HG03175 (cell line): ENCODE measurements around the gene SYDE2.
"Not testable (repeated sequence)": the region's sequence is repeated elsewhere in the genome, so short reads cannot be mapped to it uniquely, and the experiment has no call there.

ENCODE experiments used
- ATAC-seq: cut with Tn5 transposase; IDR thresholded peaks from one replicate; pipeline ENCODE4 v1.9.1; 2021; ENCODE audit warnings: mild to moderate bottlenecking, moderate library complexity; ENCODE audit not compliant: unreplicated experiment

The SYDE2 gene

DNA sequence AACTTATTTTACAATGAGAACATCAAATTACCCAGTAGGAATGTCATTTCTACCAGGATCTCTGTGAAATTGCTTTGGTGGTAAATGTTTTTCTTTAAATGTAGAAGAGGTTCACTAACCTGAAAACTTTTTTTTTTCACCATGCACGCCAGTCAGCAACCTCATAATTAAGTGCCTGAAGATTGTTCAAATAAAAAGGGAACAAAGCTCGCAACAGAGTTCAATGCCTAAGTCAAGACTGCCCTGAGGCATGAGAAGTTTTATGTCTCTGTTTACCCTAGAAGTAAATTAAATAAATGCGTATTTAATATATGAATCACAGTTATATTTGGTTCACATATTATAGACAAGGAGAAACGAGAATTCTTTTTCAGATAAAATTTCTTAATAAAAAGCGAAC, 13.8 kb upstream of the SYDE2 start:
- ATAC-seq, result no peak

DNA sequence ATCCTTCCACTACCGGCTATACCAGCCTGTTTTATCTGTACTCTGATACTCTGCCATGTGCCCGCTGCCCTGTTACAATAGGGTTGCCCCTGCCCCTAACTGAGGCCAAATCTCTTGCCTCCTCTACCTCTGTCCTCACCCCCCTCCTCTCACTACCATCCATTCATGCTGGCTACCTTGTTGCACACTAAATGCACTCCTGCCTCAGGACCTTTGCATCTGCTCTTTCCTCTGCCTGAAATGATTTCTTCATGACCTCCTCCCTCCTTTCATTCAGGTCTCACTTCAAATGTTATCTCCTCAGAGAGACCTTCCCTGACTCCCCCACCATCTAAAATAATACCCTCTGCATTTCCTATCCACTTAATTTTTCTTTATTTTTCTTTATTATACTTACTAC, 7.7 kb upstream of the SYDE2 start:
- no peak for ATAC-seq

DNA sequence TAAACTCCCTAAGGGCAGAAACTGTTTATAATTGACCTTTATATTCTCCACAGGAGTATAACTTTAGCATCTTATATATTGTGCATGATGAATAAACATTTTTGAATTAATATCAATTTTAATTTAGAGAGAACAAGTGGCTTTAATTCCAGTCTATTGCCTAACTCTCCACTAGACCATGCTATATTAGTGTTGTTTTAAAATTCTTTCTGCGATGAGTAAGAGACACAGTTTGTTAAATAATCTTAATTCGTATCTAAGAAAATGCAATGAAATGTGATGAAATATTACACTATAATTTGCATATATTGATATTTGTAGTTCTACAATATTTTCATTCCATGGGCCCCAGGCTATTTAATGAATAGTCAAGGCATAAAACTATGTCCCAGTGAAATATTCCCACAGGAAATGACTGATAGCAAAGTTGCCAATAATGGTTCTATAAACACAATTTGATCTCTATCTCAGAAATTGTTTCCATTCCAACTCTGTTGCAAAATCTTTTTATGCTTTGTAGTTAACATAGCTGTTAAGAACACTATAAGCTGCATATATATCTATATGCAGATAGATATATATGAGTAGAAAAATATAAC, 2.9 kb upstream of the SYDE2 start:
- ATAC-seq, result no peak

DNA sequence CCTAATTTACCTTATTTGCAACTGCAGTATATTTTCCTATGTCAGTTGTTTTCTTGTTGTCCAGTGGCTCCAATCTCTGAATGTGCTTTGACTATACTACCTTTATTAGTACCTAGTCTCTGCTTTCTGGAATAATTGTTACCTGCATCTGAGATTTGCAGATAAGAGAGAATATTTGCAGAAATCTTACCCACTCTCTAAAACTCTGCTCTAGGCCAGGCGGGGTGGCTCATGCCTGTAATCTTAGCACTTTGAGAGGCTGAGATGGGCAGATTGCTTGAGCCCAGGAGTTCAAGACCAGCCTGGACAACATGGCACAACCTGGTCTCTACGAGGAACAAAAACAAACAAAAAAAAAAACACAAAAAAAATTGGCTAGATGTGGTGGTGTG, 2.0 kb upstream of the SYDE2 start:
- no peak for ATAC-seq

DNA sequence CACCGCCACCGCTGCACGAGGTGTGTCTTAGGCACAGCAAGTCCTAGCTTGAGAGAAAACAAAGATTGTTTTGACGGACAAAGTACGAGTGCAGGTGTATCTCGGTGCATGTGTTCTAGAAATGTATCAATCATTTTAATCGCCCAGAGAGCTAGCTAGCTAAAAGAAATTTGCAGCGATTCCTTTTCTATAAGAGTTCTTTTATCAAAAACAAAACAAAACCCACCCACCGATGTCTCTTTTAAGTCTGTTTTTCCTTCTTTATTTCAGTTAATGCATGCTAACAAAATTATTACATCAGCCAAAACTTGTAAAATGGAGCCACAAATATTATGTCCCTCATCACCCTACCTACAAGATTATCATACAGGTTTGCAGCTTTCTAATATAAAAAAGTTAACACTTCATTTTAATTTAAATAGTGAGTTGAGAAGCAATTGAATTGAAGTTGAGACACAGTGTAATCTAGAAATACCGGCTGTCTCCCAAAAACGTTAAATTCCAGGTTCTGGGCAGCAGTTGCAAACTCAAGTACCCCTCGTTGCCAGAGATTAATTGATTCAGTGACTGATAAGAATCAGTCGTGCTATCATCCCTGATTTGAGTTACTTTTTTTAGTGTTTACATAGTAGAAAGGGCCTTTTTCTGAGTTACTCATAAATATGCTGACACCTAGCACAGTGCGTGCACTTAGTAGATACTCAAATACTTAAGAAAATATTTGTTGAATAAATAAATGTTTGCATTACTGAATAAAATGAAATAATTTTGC, 1.5 kb upstream of the SYDE2 start:
- peak; percentile 13 for ATAC-seq

DNA sequence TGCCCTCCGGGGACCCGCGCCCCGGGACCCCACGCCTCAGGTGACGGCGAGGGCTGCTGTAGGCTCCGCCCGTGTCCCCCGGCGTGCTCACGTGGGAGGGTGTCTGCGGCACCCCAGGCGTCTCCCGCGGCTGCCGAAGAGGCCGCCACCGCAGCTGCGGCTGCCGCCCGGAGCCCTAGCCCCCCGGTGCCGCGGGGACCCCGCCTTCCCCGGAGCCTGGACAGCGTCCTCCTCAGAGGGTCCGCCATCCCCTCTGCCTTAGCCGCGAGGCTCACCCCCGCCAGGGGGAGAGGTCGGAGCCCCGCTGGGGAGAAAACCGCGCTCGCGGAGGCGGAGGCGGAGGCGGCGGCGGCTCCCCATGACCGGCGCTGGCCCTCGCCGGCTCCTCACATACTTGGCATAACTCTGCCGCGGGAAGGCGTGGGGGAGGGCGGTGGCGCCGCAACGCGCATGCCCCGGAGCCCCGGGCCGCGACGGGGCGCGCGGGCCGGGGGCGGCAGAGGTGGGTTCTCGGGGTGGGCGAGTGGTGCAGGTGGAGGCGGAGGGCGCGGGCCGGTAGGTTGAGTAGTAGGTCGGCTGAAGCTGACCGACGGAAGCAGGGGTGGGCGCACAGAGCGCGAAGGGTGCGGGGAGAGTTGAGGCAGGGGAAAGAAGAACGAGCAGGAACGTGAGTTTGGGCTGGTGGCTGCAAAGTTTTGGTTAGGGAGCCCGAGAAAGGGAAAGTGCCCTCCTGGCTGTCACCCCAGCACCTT, 700 bp upstream of the SYDE2 start:
- ATAC-seq, result peak; percentile 52

DNA sequence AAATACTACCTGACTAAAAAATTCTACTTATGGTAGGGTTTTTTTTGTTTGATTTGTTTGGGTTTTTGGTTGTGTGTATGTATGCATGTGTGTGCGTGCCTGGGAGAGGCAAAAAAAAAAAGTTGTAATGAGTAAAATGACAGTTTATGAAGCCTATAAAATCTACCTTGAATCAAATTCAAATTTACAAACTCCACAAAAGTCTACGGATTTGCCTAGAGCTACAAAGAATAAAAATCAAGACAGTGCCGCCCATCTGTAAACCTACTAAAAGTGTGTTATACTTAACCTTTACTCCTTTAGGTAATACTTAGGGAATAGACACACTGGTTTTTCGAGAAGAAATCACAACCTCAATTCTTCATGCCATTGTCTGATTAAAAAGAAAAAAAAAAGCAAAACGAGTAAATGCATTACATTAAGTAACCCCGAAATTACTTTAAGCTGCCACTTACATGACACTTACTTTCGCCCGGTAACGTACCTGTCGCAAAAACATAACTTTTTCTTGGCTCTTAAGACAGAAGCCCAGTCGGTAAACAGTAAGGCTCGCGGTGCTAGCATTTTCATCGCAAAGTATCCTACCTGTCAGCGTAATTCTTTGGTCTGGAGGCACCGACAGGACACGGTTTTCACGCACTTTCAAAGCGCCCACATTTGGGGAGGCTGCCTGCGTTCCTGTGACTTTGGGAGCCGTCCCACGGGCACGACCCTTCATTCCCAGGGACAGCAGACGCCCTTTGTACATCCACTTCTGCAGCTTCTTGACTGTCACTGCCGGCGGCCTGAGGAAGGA, 951 bp downstream of the SYDE2 start:
- ATAC-seq, result no peak

DNA sequence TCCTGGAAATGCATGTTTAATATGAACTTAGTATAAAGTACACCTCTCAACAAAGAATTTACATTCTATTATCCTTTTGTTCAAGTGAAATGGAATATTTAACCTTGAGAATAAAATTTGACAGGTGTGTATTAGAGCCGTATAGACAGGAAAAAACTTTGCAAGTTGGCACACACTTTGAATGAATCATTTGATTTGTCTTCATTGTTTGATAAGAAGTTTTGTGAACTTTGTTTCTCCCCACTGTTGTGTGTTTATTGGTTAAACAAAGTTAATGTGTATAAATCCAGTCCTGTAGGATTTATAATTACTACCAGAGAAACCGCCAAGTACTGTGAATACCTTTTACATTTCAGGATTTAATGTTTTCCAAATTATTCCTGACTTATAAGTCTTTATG, 2.0 kb downstream of the SYDE2 start:
- ATAC-seq, result no peak

DNA sequence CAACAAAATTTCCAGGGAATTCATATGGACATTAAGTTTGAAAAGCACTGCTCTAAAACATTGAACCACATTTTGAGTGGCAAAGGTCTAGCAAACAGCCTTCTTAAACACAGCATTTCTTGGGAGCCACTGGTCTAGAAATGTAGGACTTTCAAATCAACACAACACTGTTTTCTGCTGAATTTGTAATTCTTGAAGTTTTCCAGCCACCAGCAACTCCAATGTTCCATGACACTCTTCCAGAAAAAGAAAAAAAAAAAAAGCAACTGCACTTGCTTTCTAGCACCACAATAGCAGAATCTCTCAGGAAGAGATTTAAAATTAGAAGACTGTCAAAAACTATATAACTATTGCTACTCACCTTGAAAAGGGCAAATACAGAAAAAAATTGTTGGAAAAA, 4.5 kb downstream of the SYDE2 start:
- no peak for ATAC-seq

DNA sequence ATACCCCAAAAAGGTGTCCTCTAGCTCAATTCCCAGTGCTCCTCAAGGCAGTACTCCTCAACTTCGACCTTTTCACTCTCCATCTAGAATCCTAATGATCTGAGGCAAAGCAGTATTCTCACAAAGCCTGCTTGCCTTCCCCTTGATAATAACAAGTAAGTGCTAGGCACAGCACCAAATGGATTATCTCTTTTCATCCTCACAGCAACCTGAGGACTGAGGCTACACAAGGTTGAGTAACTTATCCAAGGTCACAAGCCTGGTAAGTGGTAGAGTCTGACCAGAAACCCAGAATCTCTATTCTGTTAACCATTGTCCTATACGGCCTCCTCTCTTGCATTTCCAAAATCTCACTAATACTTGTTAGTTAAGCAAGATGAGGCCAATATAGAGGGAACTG, 5.1 kb downstream of the SYDE2 start:
- no peak for ATAC-seq

DNA sequence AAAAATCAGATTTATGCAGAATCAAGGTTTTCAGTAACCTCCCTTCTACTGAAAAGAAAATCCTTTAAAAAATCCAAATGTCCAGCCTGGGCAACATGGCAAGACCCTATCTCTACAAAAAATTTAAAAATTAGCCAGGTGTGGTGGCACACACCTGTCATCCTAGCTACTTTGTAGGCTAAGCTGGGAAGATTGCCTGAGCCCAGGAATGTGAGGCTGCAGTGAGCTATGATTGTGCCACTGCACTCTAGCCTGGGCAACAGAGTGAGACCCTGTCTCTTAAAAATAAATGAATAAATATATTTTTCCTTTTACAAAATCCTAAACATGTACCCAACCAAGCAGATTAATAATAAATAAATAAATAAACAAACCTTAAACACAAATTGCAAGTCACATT, 8.7 kb downstream of the SYDE2 start:
- not testable (repeated sequence) for ATAC-seq

DNA sequence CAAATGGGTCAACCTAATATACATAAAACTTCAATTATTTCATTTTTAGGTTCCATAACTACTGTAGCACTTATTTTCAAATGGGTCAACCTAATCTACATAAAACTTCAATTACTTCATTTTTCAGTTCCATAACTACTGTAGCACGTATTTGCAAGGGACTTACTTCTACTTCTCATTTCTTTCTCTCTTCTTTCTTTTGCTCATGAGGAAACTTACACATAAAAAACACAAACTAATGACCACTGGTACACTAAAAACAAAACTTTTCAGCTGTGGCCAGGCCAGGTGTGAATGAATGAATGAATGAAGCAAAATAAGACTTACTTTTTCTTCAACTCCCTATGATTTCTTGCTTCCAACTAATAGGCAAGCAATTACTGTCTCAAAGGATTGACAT, 11.7 kb downstream of the SYDE2 start:
- ATAC-seq, result no peak

DNA sequence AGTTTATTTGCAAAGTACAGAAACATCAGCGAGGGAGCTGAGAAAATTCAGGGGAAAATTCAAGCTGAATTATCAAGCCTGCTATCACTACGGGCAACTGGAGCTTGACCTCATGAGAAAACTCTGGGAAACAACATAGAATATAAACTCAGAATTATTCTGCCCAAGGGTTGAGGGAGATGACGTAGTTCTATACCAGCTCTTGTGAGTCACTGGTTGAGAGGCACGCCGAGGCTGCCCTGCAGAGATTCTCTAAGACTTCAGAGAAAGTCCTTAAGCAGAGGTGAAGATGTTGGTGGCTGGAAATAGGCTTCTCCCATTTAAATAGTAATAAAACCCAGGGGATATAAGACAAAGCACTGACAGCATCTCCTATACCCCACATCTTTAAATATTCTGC, 12.3 kb downstream of the SYDE2 start:
- ATAC-seq, result no peak

DNA sequence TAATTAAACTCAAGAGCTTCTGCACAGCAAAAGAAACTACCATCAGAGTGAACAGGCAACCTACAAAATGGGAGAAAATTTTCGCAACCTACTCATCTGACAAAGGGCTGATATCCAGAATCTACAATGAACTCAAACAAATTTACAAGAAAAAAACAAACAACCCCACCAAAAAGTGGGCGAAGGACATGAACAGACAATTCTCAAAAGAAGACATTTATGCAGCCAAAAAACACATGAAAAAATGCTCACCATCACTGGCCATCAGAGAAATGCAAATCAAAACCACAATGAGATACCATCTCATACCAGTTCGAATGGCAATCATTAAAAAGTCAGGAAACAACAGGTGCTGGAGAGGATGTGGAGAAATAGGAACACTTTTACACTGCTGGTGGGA, 13.8 kb downstream of the SYDE2 start:
- not testable (repeated sequence) for ATAC-seq

DNA sequence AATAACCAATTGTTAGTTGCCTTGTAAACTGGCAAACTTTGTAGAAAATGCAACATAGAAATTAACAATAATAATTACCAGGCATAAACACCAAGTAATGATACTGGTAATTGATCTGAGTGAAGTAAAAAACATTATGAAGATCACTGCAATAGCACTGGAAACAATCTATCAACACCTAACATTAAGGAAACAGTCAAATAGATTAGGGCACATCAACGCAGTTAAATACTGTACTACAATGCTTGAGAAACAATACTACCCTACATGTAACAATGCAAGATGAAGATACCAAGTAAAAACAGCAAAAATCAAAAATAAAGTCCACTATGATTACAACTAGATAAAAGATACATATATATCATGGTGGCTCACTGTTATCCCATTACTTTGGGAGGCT, 16.6 kb downstream of the SYDE2 start:
- no peak for ATAC-seq

DNA sequence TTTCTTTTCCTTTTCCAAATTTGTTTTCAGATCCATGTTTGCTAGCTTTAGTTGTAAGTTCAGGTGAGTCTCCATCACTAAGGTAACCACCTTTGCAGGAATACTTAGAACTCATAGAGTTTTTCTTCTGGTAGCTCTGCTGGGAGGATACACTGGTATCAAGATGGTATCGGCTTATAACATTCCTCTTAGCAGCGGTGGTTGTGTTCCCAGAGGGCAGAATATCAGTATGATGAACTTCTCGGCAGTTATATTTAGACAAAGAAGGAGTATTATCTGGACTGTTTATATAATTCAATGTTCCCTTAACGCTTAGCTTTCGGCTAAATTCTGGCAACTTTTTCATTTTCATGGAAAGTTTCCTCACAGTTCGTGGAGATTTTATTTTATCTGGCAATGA, 18.1 kb downstream of the SYDE2 start:
- ATAC-seq, result no peak

DNA sequence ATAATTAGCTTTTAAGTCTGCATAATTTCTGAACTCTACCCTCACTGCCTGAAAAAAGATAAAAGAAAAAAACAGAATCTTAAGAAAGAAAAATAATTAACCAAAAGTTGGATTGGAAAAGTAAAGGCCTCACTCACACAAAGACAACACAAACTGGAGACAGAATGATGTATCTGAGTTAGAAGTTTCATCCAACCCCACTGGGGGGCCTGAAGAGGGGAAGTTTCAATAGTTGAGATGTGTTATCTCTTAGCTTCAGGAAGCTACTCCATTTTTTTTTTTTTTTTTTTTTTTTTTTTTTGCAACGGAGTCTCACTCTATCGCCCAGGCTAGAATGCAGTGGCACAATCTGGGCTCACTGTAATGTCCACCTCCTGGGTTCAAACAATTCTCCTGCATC, 19.9 kb downstream of the SYDE2 start:
- ATAC-seq, result no peak

DNA sequence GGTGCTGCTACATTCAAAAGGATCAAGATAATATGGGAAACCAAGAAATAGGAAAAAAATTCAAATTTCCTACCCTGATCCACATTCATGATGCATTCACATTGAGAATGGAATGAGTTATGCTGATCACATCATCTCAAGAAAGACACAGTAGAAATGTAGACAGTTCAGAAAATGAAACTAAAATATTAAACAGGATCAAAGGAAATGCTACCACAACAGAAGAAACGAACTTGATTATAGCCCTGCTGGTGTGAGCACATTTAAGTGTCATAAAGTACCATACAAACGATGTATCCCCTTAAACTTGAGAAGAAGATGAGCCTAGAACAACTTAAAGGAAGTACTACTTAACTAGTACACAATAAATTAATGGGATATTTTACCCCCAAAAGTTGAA, 21.3 kb downstream of the SYDE2 start:
- ATAC-seq, result no peak

DNA sequence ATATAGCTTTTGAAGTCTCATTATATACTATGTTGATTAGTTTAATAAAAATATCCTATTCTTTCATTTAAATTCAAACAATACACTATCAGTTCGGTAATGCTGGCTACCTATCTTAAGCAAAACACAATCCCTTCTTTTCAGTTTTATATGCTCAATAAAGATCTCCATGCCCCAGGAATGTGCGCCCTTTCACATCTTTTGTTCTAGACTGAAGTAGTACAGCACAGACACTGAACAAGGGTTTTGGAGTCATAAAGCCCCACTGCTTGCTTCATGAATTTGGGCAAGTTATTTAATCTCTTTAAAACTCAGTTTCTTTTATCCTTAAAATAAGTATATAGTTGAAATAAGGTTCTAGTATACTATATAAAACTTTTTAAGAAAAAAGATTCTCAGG, 22.4 kb downstream of the SYDE2 start:
- no peak for ATAC-seq

DNA sequence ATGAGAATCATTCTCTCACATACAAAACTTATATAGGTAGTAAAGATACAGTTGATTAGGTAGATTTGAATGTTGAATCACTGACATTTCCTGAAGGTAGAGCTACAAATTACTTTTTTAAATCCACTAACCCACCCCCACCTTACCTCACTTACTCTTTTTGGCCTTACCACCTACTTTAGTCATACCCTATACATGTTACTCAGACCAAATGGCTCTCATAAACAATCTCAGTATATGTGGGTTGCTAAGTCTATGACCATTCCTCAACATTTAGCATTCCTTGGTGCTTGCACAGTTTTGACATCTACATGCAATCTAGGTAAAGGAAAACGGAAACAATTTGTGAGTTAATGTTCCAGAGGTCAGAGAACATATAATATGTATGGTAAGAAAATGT, 26.3 kb downstream of the SYDE2 start:
- no peak for ATAC-seq

DNA sequence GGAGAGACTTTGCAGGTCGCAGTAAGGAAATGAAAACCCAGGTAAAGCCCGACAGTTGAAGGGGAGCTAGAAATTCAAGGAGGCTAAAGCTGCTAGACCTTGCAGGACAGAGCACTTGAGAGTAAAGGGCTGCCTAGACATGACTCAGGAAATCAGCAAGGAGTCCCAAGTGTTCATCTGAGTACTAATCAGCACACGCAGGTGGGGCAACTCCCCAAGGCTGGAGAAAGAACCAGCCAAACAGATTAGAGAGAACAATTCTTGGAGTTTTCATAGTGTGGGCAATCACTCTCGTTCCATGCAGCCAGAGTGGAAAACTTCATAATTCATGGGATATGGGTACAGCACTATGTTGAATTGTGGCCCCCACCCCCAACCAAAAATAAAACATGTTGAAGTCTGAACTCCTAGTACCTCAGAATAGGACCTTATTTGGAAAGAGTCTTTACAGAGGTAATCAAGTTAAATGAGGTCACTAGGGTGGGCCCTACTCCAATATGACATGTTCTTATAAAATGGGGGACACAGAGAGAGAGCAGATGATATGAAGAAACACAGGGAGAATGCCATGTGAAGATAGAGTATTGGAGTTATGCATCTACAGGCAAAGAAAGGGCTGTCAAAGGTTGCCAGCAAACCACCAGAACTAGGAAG, 28.0 kb downstream of the SYDE2 start:
- ATAC-seq, result no peak
